HEK293 (cell line): ENCODE results near the gene RNPEP.

Experiments used
- GLI4 ChIP-seq: fragments of 450-650 bp; formaldehyde crosslinking; IDR thresholded peaks from 2 replicates; pipeline ENCODE4 v1.5.1; 2016; ENCODE audit warnings: missing biosample characterization, missing genetic modification characterization
- HOXA7 ChIP-seq: sonication (generic); formaldehyde crosslinking; IDR thresholded peaks from 2 replicates; pipeline ENCODE4 v1.8.1; 2022; ENCODE audit warnings: missing genetic modification reagents, borderline replicate concordance
- HOXC10 ChIP-seq: sonication (generic); formaldehyde crosslinking; IDR thresholded peaks from 2 replicates; pipeline ENCODE4 v1.8.1; 2023; ENCODE audit warnings: mild to moderate bottlenecking, missing genetic modification reagents
- KLF10 ChIP-seq: fragments of 450-650 bp; IDR thresholded peaks from 2 replicates; pipeline ENCODE4 v1.5.1; 2018; ENCODE audit warnings: missing biosample characterization, mild to moderate bottlenecking, missing genetic modification characterization
- KLF8 ChIP-seq: fragments of 450-650 bp; formaldehyde crosslinking; IDR thresholded peaks from 2 replicates; pipeline ENCODE4 v1.5.1; 2016; ENCODE audit warnings: missing biosample characterization, missing genetic modification characterization
- RBAK ChIP-seq: fragments of 450-650 bp; formaldehyde crosslinking; IDR thresholded peaks from 2 replicates; pipeline ENCODE4 v1.5.1; 2016; ENCODE audit warnings: missing biosample characterization, missing genetic modification characterization
- SCRT2 ChIP-seq: fragments of 450-650 bp; formaldehyde crosslinking; IDR thresholded peaks from 2 replicates; pipeline ENCODE4 v1.5.1; 2016; ENCODE audit warnings: missing biosample characterization, missing genetic modification characterization
- SP7 ChIP-seq: fragments of 450-650 bp; formaldehyde crosslinking; IDR thresholded peaks from 2 replicates; pipeline ENCODE4 v1.5.1; 2016; ENCODE audit warnings: missing biosample characterization, missing genetic modification characterization
- YY2 ChIP-seq: fragments of 450-650 bp; formaldehyde crosslinking; IDR thresholded peaks from 2 replicates; pipeline ENCODE4 v1.5.1; 2016; ENCODE audit warnings: missing biosample characterization, missing genetic modification characterization
- ZBTB20 ChIP-seq: fragments of 450-650 bp; formaldehyde crosslinking; IDR thresholded peaks from 2 replicates; pipeline ENCODE4 v1.5.1; 2016; ENCODE audit warnings: missing biosample characterization, missing genetic modification characterization
- ZBTB21 ChIP-seq: fragments of 450-650 bp; formaldehyde crosslinking; IDR thresholded peaks from 2 replicates; pipeline ENCODE4 v1.5.1; 2017; ENCODE audit warnings: missing biosample characterization, missing genetic modification characterization
- ZFHX2 ChIP-seq: fragments of 450-650 bp; formaldehyde crosslinking; conservative IDR thresholded peaks from 2 replicates; pipeline ENCODE4 v1.5.1; 2016; ENCODE audit warnings: missing biosample characterization, missing genetic modification characterization
- ZNF174 ChIP-seq: fragments of 450-650 bp; formaldehyde crosslinking; IDR thresholded peaks from 2 replicates; pipeline ENCODE4 v1.5.0; 2017; ENCODE audit warnings: missing biosample characterization, mild to moderate bottlenecking, missing genetic modification characterization
- ZNF19 ChIP-seq: fragments of 450-650 bp; formaldehyde crosslinking; IDR thresholded peaks from 2 replicates; pipeline ENCODE4; 2016; ENCODE audit warnings: missing biosample characterization, missing genetic modification characterization, low read depth
- ZNF214 ChIP-seq: fragments of 450-650 bp; formaldehyde crosslinking; IDR thresholded peaks from 2 replicates; pipeline ENCODE4 v1.5.1; 2017; ENCODE audit warnings: missing biosample characterization, mild to moderate bottlenecking, missing genetic modification characterization, borderline replicate concordance
- ZNF354C ChIP-seq: fragments of 450-650 bp; formaldehyde crosslinking; IDR thresholded peaks from 2 replicates; pipeline ENCODE4 v1.5.1; 2016; ENCODE audit warnings: missing biosample characterization, missing genetic modification characterization, low read depth, borderline replicate concordance
- ZNF366 ChIP-seq: fragments of 450-650 bp; formaldehyde crosslinking; conservative IDR thresholded peaks from 2 replicates; pipeline ENCODE4 v1.5.1; 2016; ENCODE audit warnings: missing biosample characterization, missing genetic modification characterization
- ZNF394 ChIP-seq: fragments of 450-650 bp; formaldehyde crosslinking; IDR thresholded peaks from 2 replicates; pipeline ENCODE4 v1.5.1; 2016; ENCODE audit warnings: missing biosample characterization, missing genetic modification characterization, mild to moderate bottlenecking, moderate library complexity, borderline replicate concordance
- ZNF548 ChIP-seq: fragments of 450-650 bp; formaldehyde crosslinking; IDR thresholded peaks from 2 replicates; pipeline ENCODE4 v1.5.1; 2016; ENCODE audit warnings: missing biosample characterization, missing genetic modification characterization
- ZNF610 ChIP-seq: fragments of 450-650 bp; formaldehyde crosslinking; IDR thresholded peaks from 2 replicates; pipeline ENCODE4 v1.5.1; 2016; ENCODE audit warnings: missing biosample characterization, missing genetic modification characterization, borderline replicate concordance
- ZNF624 ChIP-seq: fragments of 450-650 bp; formaldehyde crosslinking; IDR thresholded peaks from 2 replicates; pipeline ENCODE4 v1.5.1; 2017; ENCODE audit warnings: missing biosample characterization, missing genetic modification characterization
- ZNF664 ChIP-seq: fragments of 450-650 bp; formaldehyde crosslinking; IDR thresholded peaks from 2 replicates; pipeline ENCODE4 v1.5.1; 2016; ENCODE audit warnings: missing biosample characterization, missing genetic modification characterization
- ZNF777 ChIP-seq: fragments of 450-650 bp; formaldehyde crosslinking; IDR thresholded peaks from 2 replicates; pipeline ENCODE4 v1.5.1; 2017; ENCODE audit warnings: missing biosample characterization, missing genetic modification characterization, borderline replicate concordance
- ZNF837 ChIP-seq: fragments of 450-650 bp; formaldehyde crosslinking; IDR thresholded peaks from 2 replicates; pipeline ENCODE4 v1.5.1; 2016; ENCODE audit warnings: missing biosample characterization, missing genetic modification characterization
- ZXDB ChIP-seq: fragments of 450-650 bp; formaldehyde crosslinking; IDR thresholded peaks from 2 replicates; pipeline ENCODE4 v1.5.1; 2016; ENCODE audit warnings: missing biosample characterization, missing genetic modification characterization
- TF ChIP-seq, protein P1 (sequence below): fragments of 450-650 bp; formaldehyde crosslinking; IDR thresholded peaks from 2 replicates; pipeline ENCODE4 v1.5.1; 2017; ENCODE audit warnings: missing biosample characterization, missing genetic modification characterization
- TF ChIP-seq, protein P2 (sequence below): fragments of 450-650 bp; formaldehyde crosslinking; IDR thresholded peaks from 2 replicates; pipeline ENCODE4 v1.5.1; 2017; ENCODE audit warnings: missing biosample characterization, missing genetic modification characterization
- TF ChIP-seq, protein P3 (sequence below): fragments of 450-650 bp; formaldehyde crosslinking; IDR thresholded peaks from 2 replicates; pipeline ENCODE4 v1.5.1; 2016; ENCODE audit warnings: missing biosample characterization, missing genetic modification characterization
- TF ChIP-seq, protein P4 (sequence below): fragments of 450-650 bp; formaldehyde crosslinking; IDR thresholded peaks from 2 replicates; pipeline ENCODE4 v1.5.1; 2016; ENCODE audit warnings: missing biosample characterization, missing genetic modification characterization
- TF ChIP-seq, protein P5 (sequence below): fragments of 450-650 bp; formaldehyde crosslinking; IDR thresholded peaks from 2 replicates; pipeline ENCODE4 v1.5.1; 2016; ENCODE audit warnings: missing biosample characterization, missing genetic modification characterization

RNPEP gene

DNA sequence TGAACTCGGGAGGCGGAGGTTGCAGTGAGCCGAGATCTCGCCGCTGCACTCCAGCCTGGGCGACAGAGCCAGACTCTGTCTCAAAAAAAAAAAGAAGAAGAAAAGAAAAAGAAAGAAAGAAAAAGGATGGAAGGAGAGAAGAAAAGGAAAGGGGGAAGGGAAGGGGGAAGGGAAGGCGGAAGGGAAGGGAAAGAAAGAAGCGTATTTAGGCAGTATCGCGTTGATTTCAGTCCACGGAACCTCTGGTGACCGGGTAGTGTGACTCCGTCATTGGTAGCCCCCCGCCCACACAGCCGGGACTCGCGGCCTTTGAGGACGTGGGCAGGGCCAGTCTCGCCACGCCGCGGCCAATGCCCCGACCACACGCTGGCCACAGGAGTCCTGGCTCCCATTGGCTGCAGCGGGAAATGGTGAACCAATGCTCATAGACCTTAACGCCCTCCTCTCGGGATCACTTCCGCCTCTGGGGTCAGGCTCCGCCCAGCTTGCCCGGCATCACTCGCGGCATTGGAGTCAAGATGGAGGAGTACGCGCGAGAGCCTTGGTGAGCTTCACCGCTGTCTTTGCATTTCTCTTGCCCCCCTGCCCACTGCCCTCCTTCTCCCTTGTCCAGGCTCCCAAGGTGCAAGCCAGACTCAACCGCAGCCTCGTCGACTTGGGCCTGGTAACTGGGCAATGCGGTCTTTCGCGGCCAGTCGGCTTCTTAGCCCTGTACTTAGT, 27.3 kb upstream of the RNPEP start, which contains the start of gene TIMM17A (continued):
- no peak for TF ChIP-seq HOXC10 (CRISPR knock-in tag)
- TF ChIP-seq ZNF777 (tag by site-specific recombination), result no peak
- TF ChIP-seq, protein P1, sequence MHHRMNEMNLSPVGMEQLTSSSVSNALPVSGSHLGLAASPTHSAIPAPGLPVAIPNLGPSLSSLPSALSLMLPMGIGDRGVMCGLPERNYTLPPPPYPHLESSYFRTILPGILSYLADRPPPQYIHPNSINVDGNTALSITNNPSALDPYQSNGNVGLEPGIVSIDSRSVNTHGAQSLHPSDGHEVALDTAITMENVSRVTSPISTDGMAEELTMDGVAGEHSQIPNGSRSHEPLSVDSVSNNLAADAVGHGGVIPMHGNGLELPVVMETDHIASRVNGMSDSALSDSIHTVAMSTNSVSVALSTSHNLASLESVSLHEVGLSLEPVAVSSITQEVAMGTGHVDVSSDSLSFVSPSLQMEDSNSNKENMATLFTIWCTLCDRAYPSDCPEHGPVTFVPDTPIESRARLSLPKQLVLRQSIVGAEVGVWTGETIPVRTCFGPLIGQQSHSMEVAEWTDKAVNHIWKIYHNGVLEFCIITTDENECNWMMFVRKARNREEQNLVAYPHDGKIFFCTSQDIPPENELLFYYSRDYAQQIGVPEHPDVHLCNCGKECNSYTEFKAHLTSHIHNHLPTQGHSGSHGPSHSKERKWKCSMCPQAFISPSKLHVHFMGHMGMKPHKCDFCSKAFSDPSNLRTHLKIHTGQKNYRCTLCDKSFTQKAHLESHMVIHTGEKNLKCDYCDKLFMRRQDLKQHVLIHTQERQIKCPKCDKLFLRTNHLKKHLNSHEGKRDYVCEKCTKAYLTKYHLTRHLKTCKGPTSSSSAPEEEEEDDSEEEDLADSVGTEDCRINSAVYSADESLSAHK (tag by site-specific recombination), result no peak
- TF ChIP-seq ZNF837, result no peak
- peak; percentile 97 for TF ChIP-seq ZFHX2 (tag by site-specific recombination)
- TF ChIP-seq, protein P2, sequence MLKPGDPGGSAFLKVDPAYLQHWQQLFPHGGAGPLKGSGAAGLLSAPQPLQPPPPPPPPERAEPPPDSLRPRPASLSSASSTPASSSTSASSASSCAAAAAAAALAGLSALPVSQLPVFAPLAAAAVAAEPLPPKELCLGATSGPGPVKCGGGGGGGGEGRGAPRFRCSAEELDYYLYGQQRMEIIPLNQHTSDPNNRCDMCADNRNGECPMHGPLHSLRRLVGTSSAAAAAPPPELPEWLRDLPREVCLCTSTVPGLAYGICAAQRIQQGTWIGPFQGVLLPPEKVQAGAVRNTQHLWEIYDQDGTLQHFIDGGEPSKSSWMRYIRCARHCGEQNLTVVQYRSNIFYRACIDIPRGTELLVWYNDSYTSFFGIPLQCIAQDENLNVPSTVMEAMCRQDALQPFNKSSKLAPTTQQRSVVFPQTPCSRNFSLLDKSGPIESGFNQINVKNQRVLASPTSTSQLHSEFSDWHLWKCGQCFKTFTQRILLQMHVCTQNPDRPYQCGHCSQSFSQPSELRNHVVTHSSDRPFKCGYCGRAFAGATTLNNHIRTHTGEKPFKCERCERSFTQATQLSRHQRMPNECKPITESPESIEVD (tag by site-specific recombination), result no peak
- TF ChIP-seq YY2 (tag by site-specific recombination), result peak; percentile 89
- TF ChIP-seq ZNF664 (tag by site-specific recombination), result no peak
- no peak for TF ChIP-seq ZNF174 (tag by site-specific recombination)
- no peak for TF ChIP-seq RBAK (tag by site-specific recombination)
- 0 out of 2 replicates have a peak, but pooled peaks have one; percentile 37 for TF ChIP-seq GLI4 (tag by site-specific recombination)
- TF ChIP-seq ZNF548, result no peak; the same call in 1 of the 2 replicates
- TF ChIP-seq ZNF394, result no peak; the same call in 1 of the 2 replicates
- TF ChIP-seq ZXDB, result peak; percentile 86; the same call in 1 of the 2 replicates
- peak; percentile 87 for TF ChIP-seq ZBTB21 (tag by site-specific recombination)
- TF ChIP-seq ZNF624 (tag by site-specific recombination), result no peak
- peak; percentile 97 for TF ChIP-seq ZNF366 (tag by site-specific recombination)
- TF ChIP-seq, protein P3, sequence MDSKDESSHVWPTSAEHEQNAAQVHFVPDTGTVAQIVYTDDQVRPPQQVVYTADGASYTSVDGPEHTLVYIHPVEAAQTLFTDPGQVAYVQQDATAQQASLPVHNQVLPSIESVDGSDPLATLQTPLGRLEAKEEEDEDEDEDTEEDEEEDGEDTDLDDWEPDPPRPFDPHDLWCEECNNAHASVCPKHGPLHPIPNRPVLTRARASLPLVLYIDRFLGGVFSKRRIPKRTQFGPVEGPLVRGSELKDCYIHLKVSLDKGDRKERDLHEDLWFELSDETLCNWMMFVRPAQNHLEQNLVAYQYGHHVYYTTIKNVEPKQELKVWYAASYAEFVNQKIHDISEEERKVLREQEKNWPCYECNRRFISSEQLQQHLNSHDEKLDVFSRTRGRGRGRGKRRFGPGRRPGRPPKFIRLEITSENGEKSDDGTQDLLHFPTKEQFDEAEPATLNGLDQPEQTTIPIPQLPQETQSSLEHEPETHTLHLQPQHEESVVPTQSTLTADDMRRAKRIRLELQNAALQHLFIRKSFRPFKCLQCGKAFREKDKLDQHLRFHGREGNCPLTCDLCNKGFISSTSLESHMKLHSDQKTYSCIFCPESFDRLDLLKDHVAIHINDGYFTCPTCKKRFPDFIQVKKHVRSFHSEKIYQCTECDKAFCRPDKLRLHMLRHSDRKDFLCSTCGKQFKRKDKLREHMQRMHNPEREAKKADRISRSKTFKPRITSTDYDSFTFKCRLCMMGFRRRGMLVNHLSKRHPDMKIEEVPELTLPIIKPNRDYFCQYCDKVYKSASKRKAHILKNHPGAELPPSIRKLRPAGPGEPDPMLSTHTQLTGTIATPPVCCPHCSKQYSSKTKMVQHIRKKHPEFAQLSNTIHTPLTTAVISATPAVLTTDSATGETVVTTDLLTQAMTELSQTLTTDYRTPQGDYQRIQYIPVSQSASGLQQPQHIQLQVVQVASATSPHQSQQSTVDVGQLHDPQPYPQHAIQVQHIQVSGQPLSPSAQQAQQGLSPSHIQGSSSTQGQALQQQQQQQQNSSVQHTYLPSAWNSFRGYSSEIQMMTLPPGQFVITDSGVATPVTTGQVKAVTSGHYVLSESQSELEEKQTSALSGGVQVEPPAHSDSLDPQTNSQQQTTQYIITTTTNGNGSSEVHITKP (tag by site-specific recombination), result peak; percentile 58; the same call in 1 of the 2 replicates
- peak; percentile 86 for TF ChIP-seq KLF8 (tag by site-specific recombination)
- peak; percentile 38; the same call in 1 of the 2 replicates for TF ChIP-seq ZBTB20 (tag by site-specific recombination)
- TF ChIP-seq, protein P4, sequence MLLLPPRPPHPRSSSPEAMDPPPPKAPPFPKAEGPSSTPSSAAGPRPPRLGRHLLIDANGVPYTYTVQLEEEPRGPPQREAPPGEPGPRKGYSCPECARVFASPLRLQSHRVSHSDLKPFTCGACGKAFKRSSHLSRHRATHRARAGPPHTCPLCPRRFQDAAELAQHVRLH, result peak; percentile 93
- no peak for TF ChIP-seq ZNF19 (tag by site-specific recombination)
- no peak for TF ChIP-seq HOXA7 (CRISPR knock-in tag)
- TF ChIP-seq KLF10, result no peak
- TF ChIP-seq SCRT2, result no peak
- TF ChIP-seq, protein P5, sequence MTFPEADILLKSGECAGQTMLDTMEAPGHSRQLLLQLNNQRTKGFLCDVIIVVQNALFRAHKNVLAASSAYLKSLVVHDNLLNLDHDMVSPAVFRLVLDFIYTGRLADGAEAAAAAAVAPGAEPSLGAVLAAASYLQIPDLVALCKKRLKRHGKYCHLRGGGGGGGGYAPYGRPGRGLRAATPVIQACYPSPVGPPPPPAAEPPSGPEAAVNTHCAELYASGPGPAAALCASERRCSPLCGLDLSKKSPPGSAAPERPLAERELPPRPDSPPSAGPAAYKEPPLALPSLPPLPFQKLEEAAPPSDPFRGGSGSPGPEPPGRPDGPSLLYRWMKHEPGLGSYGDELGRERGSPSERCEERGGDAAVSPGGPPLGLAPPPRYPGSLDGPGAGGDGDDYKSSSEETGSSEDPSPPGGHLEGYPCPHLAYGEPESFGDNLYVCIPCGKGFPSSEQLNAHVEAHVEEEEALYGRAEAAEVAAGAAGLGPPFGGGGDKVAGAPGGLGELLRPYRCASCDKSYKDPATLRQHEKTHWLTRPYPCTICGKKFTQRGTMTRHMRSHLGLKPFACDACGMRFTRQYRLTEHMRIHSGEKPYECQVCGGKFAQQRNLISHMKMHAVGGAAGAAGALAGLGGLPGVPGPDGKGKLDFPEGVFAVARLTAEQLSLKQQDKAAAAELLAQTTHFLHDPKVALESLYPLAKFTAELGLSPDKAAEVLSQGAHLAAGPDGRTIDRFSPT, result peak; percentile 100
- no peak for TF ChIP-seq ZNF214 (tag by site-specific recombination)
- no peak for TF ChIP-seq ZNF354C (tag by site-specific recombination)
- TF ChIP-seq SP7 (tag by site-specific recombination), result peak; percentile 58; the same call in 1 of the 2 replicates
- TF ChIP-seq ZNF610 (tag by site-specific recombination), result no peak
